Tibial nerve (tissue), 3 donors: ENCODE measurements around the gene RBPJL.

ENCODE experiments used
- CTCF ChIP-seq, 5 experiments: fragments of 200-600 bp in 3 of 5; fragments of 450-650 bp in 2 of 5; sonication (generic) in 3 of 5; IDR thresholded peaks; one replicate each; pipeline ENCODE4 v1.5.1; 2016 to 2019; ENCODE audit warnings: antibody characterized with exemption in 5 of 5, mild to moderate bottlenecking in 3 of 5, moderate library complexity in 2 of 5
- POLR2A ChIP-seq, 2 donors: fragments of 450-650 bp; IDR thresholded peaks; one replicate each; pipeline ENCODE4 v1.6.1; 2017; ENCODE audit warnings: antibody characterized with exemption in 2 of 2, mild to moderate bottlenecking in 2 of 2, moderate library complexity in 2 of 2

- TF ChIP-seq CTCF (IDR thresholded peaks at IDR 0.05) = no peak
- TF ChIP-seq POLR2A (IDR thresholded peaks at IDR 0.05) = no peak
Observed at GRCh38 chr20:45294659-45295058, 12.0 kb upstream of the RBPJL start.
